Testis (tissue), 3 donors: Measurements from ENCODE around the gene RRP15. TPM values are rescaled to one million over a fixed set of nuclear protein-coding genes. Genes with fewer than 3 reads are reported as not detected.

Source experiments
- DNase-seq: peaks from one replicate; pipeline ENCODE4 v3.0.0-alpha.2; 2019
- H3K27ac ChIP-seq, 2 donors: fragments of 200-600 bp; sonication (generic); one replicate each; pipeline ENCODE4 v1.5.1; 2019
- H3K27me3 ChIP-seq: fragments of 200-600 bp; sonication (generic); one replicate; pipeline ENCODE4 v1.5.1; 2019
- H3K36me3 ChIP-seq: fragments of 200-600 bp; sonication (generic); one replicate; pipeline ENCODE4 v1.5.1; 2017; ENCODE audit warnings: low read depth; ENCODE audit errors: missing control alignments
- H3K4me1 ChIP-seq: fragments of 200-600 bp; sonication (generic); one replicate; pipeline ENCODE4 v1.5.1; 2019
- H3K4me3 ChIP-seq, 2 donors: fragments of 200-600 bp; sonication (generic); one replicate each; pipeline ENCODE4 v1.5.1; 2017 to 2019
- H3K9me3 ChIP-seq: fragments of 200-600 bp; sonication (generic); one replicate; pipeline ENCODE4 v1.5.1; 2017
- CTCF ChIP-seq, 3 experiments: fragments of 450-650 bp in 2 of 3; fragments of 200-600 bp in 1 of 3; sonication (generic) in 1 of 3; IDR thresholded peaks; one replicate each; pipeline ENCODE4 v1.5.1; 2016 to 2019; ENCODE audit warnings: antibody characterized with exemption in 3 of 3, mild to moderate bottlenecking in 2 of 3, moderate library complexity in 1 of 3
- POLR2A ChIP-seq: fragments of 450-650 bp; IDR thresholded peaks from one replicate; pipeline ENCODE4 v1.6.1; 2017; ENCODE audit warnings: antibody characterized with exemption, mild to moderate bottlenecking, moderate library complexity
- WGBS, 2 donors: methylation state at CpG; one replicate each; pipeline ENCODE4 v1.1.5; 2018; 5-methylcytosine and 5-hydroxymethylcytosine counted together
- intact Hi-C: fragments of 100-400 bp; cut with DNase I; formaldehyde crosslinking; loops from one replicate; pipeline ENCODE4 v1.15.1; 2023; ENCODE audit warnings: low total_unique reads
- polyA plus RNA-seq: library from polyadenylated mRNA; stranded (reverse); fragments of 350-450 nt; fragmentation: Illumina TruSeq; extraction: RNeasy Lipid Tissue Mini Kit (QIAGEN cat#74804); gene quantifications from one replicate; pipeline ENCODE4 v1.2.3, GENCODE V29; 2014; ENCODE audit warnings: low read depth, low replicate concordance; ENCODE audit not compliant: insufficient read depth
- total RNA-seq, 2 donors: library from RNA; depleted of rRNA; stranded (reverse); fragments of >200 nt; gene quantifications; one replicate each; pipeline ENCODE4 v1.2.3, GENCODE V29; 2016

RRP15 gene
- total and polyA plus RNA-seq, 3 donors from 2014 or later = 5.5 to 9.7 (median 6.5) TPM

GRCh38 chr1:218273762-218274479 lies 11.2 kb upstream of the RRP15 start:
- Histone ChIP-seq H3K4me1 (no peaks in the 10 kb centered on the region), H3K27me3 (no peaks in the 10 kb centered on the region), H3K4me3 (no peak overlapping the region), H3K9me3 (no peaks in the 10 kb centered on the region), H3K36me3 (no peaks in the 10 kb centered on the region), H3K27ac (no peak overlapping the region)
- intact Hi-C loops = no loop called here
- 75 to 86% methylated on average over 3 of the region's 3 CpGs for WGBS, 2 donors
- TF ChIP-seq CTCF (IDR thresholded peaks at IDR 0.05) = no peak
- TF ChIP-seq POLR2A = no peak
- DNase-seq = no peak

DNA sequence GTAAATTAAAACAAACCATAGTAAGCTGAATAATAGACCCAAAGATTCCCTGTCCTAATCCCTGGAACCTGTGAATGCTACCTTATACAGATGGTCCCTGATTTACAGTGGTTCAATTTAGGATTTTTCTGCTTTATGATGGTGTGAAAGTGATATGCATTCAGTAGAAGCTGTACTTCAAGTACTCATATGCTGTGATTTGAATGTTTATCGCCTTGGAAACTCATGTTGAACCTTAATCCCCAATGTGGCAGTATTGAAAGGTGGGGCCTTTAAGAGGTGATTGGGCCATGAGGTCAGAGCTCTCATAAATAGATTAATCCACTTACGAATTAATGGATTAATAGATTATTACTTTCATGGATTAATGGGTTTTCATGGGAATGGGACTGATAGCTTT lies 10.6 kb upstream of the RRP15 start:
- WGBS, 2 donors = 81 to 88% methylated on average over 2 of the region's 2 CpGs

DNA sequence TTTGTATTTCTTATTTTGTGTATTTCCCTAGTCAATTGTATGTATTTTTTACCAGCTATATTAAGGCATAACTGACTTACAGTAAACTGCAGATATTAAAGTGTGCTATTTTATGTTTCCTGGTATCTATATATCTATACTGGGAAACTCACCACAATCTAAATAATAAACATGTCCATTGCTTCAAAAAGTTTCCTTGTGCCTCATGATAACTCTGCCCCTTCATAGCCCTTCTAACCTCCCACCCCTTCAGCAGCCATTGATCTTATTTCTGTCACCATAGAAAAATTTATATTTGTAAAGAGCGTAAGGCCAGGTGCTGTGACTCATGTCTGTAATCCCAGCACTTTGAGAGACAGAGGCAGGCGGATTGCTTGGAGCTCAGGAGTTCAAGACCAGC lies 9.3 kb upstream of the RRP15 start:
- Histone ChIP-seq H3K27me3 (no peaks in the 10 kb centered on the region), H3K36me3 (no peaks in the 10 kb centered on the region), H3K27ac (no peak overlapping the region), H3K4me1 (no peaks in the 10 kb centered on the region), H3K4me3 (no peak overlapping the region), H3K9me3 (no peaks in the 10 kb centered on the region)
- no peak for DNase-seq
- no peak for TF ChIP-seq CTCF (IDR thresholded peaks at IDR 0.05)
- no peak for TF ChIP-seq POLR2A
- WGBS, 2 donors = 70 to 73% methylated on average over 2 of the region's 2 CpGs
- intact Hi-C loops = no loop called here

More for the DNA sequence above, 10.6 kb upstream of the RRP15 start:
- no peak overlapping the region for H3K27ac ChIP-seq
- DNase-seq = no peak
- TF ChIP-seq CTCF (IDR thresholded peaks at IDR 0.05) (no peak), POLR2A (no peak)
- intact Hi-C loops = no loop called here
- no peaks in the 10 kb centered on the region for H3K36me3 ChIP-seq
- no peaks in the 10 kb centered on the region for H3K9me3 ChIP-seq
- H3K27me3 ChIP-seq = no peaks in the 10 kb centered on the region
- H3K4me1 ChIP-seq = no peaks in the 10 kb centered on the region
- H3K4me3 ChIP-seq = no peak overlapping the region

DNA sequence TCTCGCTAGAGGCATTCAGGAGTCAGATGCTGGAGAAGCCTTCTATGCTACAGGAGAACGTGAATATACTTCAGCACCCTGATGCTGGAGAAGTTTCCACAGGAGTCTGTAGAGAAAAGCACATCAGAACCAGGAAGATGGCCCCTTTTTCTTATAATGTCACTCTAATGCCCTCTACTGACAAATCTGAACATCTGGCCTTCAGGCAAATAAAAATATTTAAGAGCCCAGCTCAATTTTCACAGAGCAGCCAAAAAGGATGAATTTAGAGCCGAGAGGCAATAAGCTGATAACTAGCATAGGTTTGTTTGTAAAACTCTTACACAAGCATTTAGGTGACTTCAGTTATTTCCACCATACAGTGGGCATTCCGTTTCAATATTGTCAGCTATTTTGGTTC lies 3.8 kb upstream of the RRP15 start:
- Histone ChIP-seq H3K27me3 (no peaks in the 10 kb centered on the region), H3K4me1 (peaks cover 5% of the 10 kb centered on the region), H3K4me3 (no peak overlapping the region), H3K36me3 (no peaks in the 10 kb centered on the region), H3K27ac (no peak overlapping the region), H3K9me3 (no peaks in the 10 kb centered on the region)
- 93 to 97% methylated on average over 4 of the region's 4 CpGs for WGBS, 2 donors
- TF ChIP-seq CTCF (IDR thresholded peaks at IDR 0.05) = no peak
- TF ChIP-seq POLR2A = no peak
- no peak for DNase-seq
- intact Hi-C loops = no loop called here

GRCh38 chr1:218284377-218284916 lies 646 bp upstream of the RRP15 start:
- Histone ChIP-seq H3K27me3 (no peaks in the 10 kb centered on the region), H3K27ac (peak overlapping the region; percentile 77 to 82), H3K4me3 (peak overlapping the region; percentile 75 to 91), H3K9me3 (no peaks in the 10 kb centered on the region), H3K36me3 (no peaks in the 10 kb centered on the region), H3K4me1 (peaks cover 11% of the 10 kb centered on the region)
- no peak for DNase-seq
- WGBS, 2 donors = 3 to 4% methylated on average over 25 to 26 of the region's 26 CpGs
- intact Hi-C loops = no loop called here
- TF ChIP-seq CTCF (IDR thresholded peaks at IDR 0.05) (no peak), POLR2A (no peak)
